CD14-positive monocyte (primary cell): Measurements from ENCODE around the gene ERBB4. TPM values are rescaled to one million over a fixed set of nuclear protein-coding genes. Genes with fewer than 3 reads are reported as not detected.

Source experiments
- DNase-seq, 3 donors: peaks; one replicate each; pipeline ENCODE4 v3.0.0-alpha.2; 2011 to 2022
- H2AFZ ChIP-seq: 2 replicates; pipeline ENCODE4 v1.6.0; 2012; ENCODE audit warnings: mild to moderate bottlenecking, low read depth, low read length, inconsistent platforms; ENCODE audit not compliant: insufficient read depth, poor library complexity, severe bottlenecking
- H3K27ac ChIP-seq, 2 donors: 1 replicate in 1 of 2; 2 replicates in 1 of 2; pipeline ENCODE4 v1.5.1; 2012 to 2013; ENCODE audit warnings: low read length in 2 of 2, control low read depth in 1 of 2, inconsistent platforms in 1 of 2, low read depth in 1 of 2, mild to moderate bottlenecking in 1 of 2
- H3K27me3 ChIP-seq, 2 donors: one replicate each; pipeline versions ENCODE4 v1.6.0 to v1.6.1; 2011 to 2013; ENCODE audit warnings: low read length in 2 of 2; ENCODE audit not compliant: control insufficient read depth in 2 of 2, insufficient read depth in 2 of 2
- H3K36me3 ChIP-seq, 2 donors: replicated peaks in 1 of 2; 1 replicate in 1 of 2; 2 replicates in 1 of 2; pipeline versions ENCODE4 v1.5.1 to v1.6.1; 2012 to 2013; ENCODE audit warnings: low read length in 2 of 2, control low read depth in 1 of 2, inconsistent platforms in 1 of 2, mild to moderate bottlenecking in 1 of 2; ENCODE audit not compliant: insufficient read depth in 2 of 2, control insufficient read depth in 1 of 2
- H3K4me1 ChIP-seq, 2 donors: 1 replicate in 1 of 2; 2 replicates in 1 of 2; pipeline versions ENCODE4 v1.5.1 to v1.6.1; 2012 to 2013; ENCODE audit warnings: low read length in 2 of 2, control low read depth in 1 of 2, inconsistent platforms in 1 of 2, mild to moderate bottlenecking in 1 of 2, moderate library complexity in 1 of 2; ENCODE audit not compliant: insufficient read depth in 2 of 2, control insufficient read depth in 1 of 2
- H3K4me2 ChIP-seq: replicated peaks from 2 replicates; pipeline ENCODE3; 2012; ENCODE audit warnings: low read length, moderate library complexity, mild to moderate bottlenecking; ENCODE audit not compliant: poor library complexity, severe bottlenecking; ENCODE audit errors: extremely low read depth
- H3K4me3 ChIP-seq, 3 experiments: fragments of 200-600 bp in 1 of 3; sonication (generic) in 1 of 3; replicated peaks in 1 of 3; 1 replicate in 2 of 3; 2 replicates in 1 of 3; pipeline ENCODE4 v1.5.1; 2011 to 2013; ENCODE audit warnings: low read length in 3 of 3, mild to moderate bottlenecking in 3 of 3, control low read depth in 2 of 3, low read depth in 2 of 3, inconsistent platforms in 1 of 3, moderate library complexity in 1 of 3
- H3K79me2 ChIP-seq: 2 replicates; pipeline ENCODE4 v1.6.0; 2012; ENCODE audit warnings: mild to moderate bottlenecking, control low read depth, inconsistent platforms, low read length, moderate library complexity; ENCODE audit not compliant: insufficient read depth
- H3K9ac ChIP-seq: 2 replicates; pipeline ENCODE4 v1.6.0; 2017; ENCODE audit warnings: low read length, mild to moderate bottlenecking; ENCODE audit not compliant: insufficient read depth, poor library complexity, severe bottlenecking
- H3K9me3 ChIP-seq, 2 donors: replicated peaks in 1 of 2; 1 replicate in 1 of 2; 2 replicates in 1 of 2; pipeline versions ENCODE4 v1.5.1 to v1.6.1; 2012 to 2013; ENCODE audit warnings: low read length in 2 of 2, control low read depth in 1 of 2; ENCODE audit not compliant: control insufficient read depth in 1 of 2, insufficient read depth in 1 of 2
- H4K20me1 ChIP-seq: 2 replicates; pipeline ENCODE4 v1.6.0; 2012; ENCODE audit warnings: mild to moderate bottlenecking, low read length, control low read depth, moderate library complexity; ENCODE audit not compliant: insufficient read depth
- H3K27ac Mint-ChIP-seq, 7 donors: one replicate each; pipeline ENCODE4 v1.8.0; 2020; ENCODE audit warnings: mild to moderate bottlenecking in 7 of 7, mixed read lengths in 7 of 7, moderate library complexity in 6 of 7, inconsistent platforms in 2 of 7
- H3K27me3 Mint-ChIP-seq, 3 donors: one replicate each; pipeline ENCODE4 v1.8.0; 2021 to 2022; ENCODE audit warnings: low read depth in 3 of 3, mild to moderate bottlenecking in 3 of 3, mixed read lengths in 3 of 3, moderate library complexity in 3 of 3, inconsistent platforms in 1 of 3
- H3K36me3 Mint-ChIP-seq, 2 donors: one replicate each; pipeline ENCODE4 v1.8.0; 2020; ENCODE audit warnings: mixed read lengths in 2 of 2, inconsistent platforms in 1 of 2, mild to moderate bottlenecking in 1 of 2
- H3K4me1 Mint-ChIP-seq: one replicate; pipeline ENCODE4 v1.8.0; 2020; ENCODE audit warnings: mild to moderate bottlenecking, mixed read lengths
- H3K4me3 Mint-ChIP-seq, 2 donors: one replicate each; pipeline ENCODE4 v1.8.0; 2020; ENCODE audit warnings: mild to moderate bottlenecking in 2 of 2, mixed read lengths in 2 of 2, moderate library complexity in 1 of 2
- H3K9me3 Mint-ChIP-seq, 7 donors: one replicate each; pipeline ENCODE4 v1.8.0; 2020 to 2022; ENCODE audit warnings: mixed read lengths in 7 of 7, mild to moderate bottlenecking in 6 of 7, moderate library complexity in 6 of 7, inconsistent platforms in 2 of 7
- CTCF ChIP-seq: fragments of 200-600 bp; IDR thresholded peaks from one replicate; pipeline ENCODE4 v1.8.0; 2022; ENCODE audit warnings: antibody characterized with exemption, mild to moderate bottlenecking
- WGBS: methylation state at CpG from one replicate; pipeline ENCODE4 v1.1.5; 2013; ENCODE audit warnings: missing lambda C conversion rate; ENCODE audit not compliant: insufficient coverage; 5-methylcytosine and 5-hydroxymethylcytosine counted together
- intact Hi-C, 2 donors: fragments of 100-400 bp; cut with micrococcal nuclease; formaldehyde crosslinking; loops; one replicate each; pipeline versions ENCODE4 v1.15.0 to v1.15.1; 2023
- polyA plus RNA-seq, 3 donors: library from polyadenylated mRNA; depleted of rRNA in 1 of 3; unstranded in 2 of 3; stranded (reverse) in 1 of 3; fragments of 300-500 nt in 2 of 3; fragments of >200 nt in 1 of 3; fragmentation: Illumina TruSeq in 2 of 3; gene quantifications; 1 replicate in 2 of 3; 2 replicates in 1 of 3; pipeline ENCODE4 v1.2.3, GENCODE V29; 2012 to 2021

ERBB4 gene
- polyA plus RNA-seq, 3 donors, result not detected

DNA sequence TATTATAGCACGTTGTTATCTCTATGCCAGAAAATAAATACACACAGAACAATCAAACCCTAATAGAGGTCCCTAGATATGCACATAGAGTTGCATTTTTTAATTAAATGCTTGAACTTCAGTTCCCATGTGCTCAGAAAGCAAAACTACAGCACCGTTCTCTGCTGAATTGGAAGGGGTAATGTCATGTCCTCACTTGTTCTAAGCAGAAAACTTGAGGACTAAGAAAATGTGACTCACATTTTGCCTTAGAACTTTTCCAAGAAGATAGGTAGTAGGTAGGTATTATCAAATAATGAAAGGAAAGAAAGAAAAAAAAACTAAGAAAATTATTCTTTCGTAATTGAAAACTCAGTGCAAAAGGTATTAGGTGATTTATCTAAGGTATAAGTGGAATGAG, 607.3 kb downstream of the ERBB4 start:
- no peaks in the 10 kb centered on the region for H3K4me1 ChIP-seq
- TF ChIP-seq CTCF, result no peak
- H3K79me2 ChIP-seq, result no peaks in the 10 kb centered on the region
- H3K9ac ChIP-seq, result no peak overlapping the region
- no peaks in the 10 kb centered on the region for H3K27me3 ChIP-seq
- no peaks in the 10 kb centered on the region for H3K9me3 Mint-ChIP-seq
- H4K20me1 ChIP-seq, result no peaks in the 10 kb centered on the region
- no peak overlapping the region for H3K4me3 Mint-ChIP-seq
- no peaks in the 10 kb centered on the region for H3K9me3 ChIP-seq
- H3K27ac ChIP-seq, result no peak overlapping the region
- H3K4me2 ChIP-seq, result no peak overlapping the region
- no peak for DNase-seq
- no peaks in the 10 kb centered on the region for H3K4me1 Mint-ChIP-seq
- no peaks in the 10 kb centered on the region for H3K36me3 Mint-ChIP-seq
- no CpG with 5 or more reads among the region's 3 CpGs for WGBS
- intact Hi-C loops, result no loop called here
- no peak overlapping the region for H2AFZ ChIP-seq
- no peaks in the 10 kb centered on the region for H3K36me3 ChIP-seq
- H3K4me3 ChIP-seq, result no peak overlapping the region
- no peaks in the 10 kb centered on the region for H3K27me3 Mint-ChIP-seq
- no peak overlapping the region for H3K27ac Mint-ChIP-seq

DNA sequence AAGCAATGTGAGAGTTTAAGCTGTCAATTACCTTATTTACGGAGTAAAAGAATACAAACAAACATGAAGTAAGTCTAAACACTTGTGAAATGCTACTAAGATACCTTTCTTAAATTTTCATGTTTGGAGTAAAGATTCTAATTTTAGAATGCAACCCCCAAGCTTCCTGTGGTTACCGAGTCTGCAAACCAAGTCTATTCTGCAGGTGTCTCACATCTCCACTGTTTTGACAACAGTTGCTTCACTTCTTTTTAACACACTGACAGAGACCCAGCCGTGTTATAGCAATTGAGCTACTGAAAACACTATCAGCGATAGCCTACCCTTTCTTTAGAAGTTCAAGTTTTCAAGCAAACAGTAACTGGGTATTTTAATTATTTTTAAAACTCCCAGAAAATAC, 608.3 kb downstream of the ERBB4 start:
- H2AFZ ChIP-seq, result no peak overlapping the region
- intact Hi-C loops, result no loop called here
- no peaks in the 10 kb centered on the region for H3K4me1 ChIP-seq
- Mint-ChIP-seq H3K9me3 (no peaks in the 10 kb centered on the region), H3K36me3 (no peaks in the 10 kb centered on the region), H3K4me3 (no peak overlapping the region), H3K27me3 (no peaks in the 10 kb centered on the region), H3K4me1 (no peaks in the 10 kb centered on the region), H3K27ac (no peak overlapping the region)
- no peak overlapping the region for H3K9ac ChIP-seq
- H3K27me3 ChIP-seq, result no peaks in the 10 kb centered on the region
- H3K79me2 ChIP-seq, result no peaks in the 10 kb centered on the region
- 14% methylated on average over 1 of the region's 4 CpGs for WGBS
- H3K36me3 ChIP-seq, result no peaks in the 10 kb centered on the region
- TF ChIP-seq CTCF, result no peak
- H3K4me2 ChIP-seq, result no peak overlapping the region
- H4K20me1 ChIP-seq, result no peaks in the 10 kb centered on the region
- DNase-seq, result no peak
- no peak overlapping the region for H3K27ac ChIP-seq
- H3K4me3 ChIP-seq, result no peak overlapping the region
- H3K9me3 ChIP-seq, result no peaks in the 10 kb centered on the region
